OCI-LY1 (cell line): Measurements from ENCODE around the gene MAN2B2.

Experiments used
- H2AFZ ChIP-seq: fragments of 200-600 bp; sonication (generic), shearing (Covaris generic); 2 replicates; pipeline ENCODE4 v1.6.0; 2014; ENCODE audit warnings: antibody characterized with exemption, mild to moderate bottlenecking, low read length
- H3F3A ChIP-seq: fragments of 200-600 bp; sonication (generic), shearing (Covaris generic); 2 replicates; pipeline ENCODE4 v1.6.0; 2014; ENCODE audit warnings: mild to moderate bottlenecking, antibody characterized with exemption, low read length, moderate library complexity; ENCODE audit not compliant: insufficient read depth
- H3K27ac ChIP-seq: fragments of 200-600 bp; sonication (generic); 2 replicates; pipeline ENCODE4 v1.5.1; 2014; ENCODE audit warnings: low read length, mixed run types, mild to moderate bottlenecking, low read depth; ENCODE audit not compliant: poor library complexity, severe bottlenecking
- H3K27me3 ChIP-seq: fragments of 200-600 bp; sonication (generic); 2 replicates; pipeline ENCODE4 v1.6.0; 2014; ENCODE audit warnings: antibody characterized with exemption, mild to moderate bottlenecking, low read length, moderate library complexity; ENCODE audit not compliant: insufficient read depth
- H3K36me3 ChIP-seq: fragments of 200-600 bp; sonication (generic); 2 replicates; pipeline ENCODE4 v1.6.1; 2014; ENCODE audit warnings: mild to moderate bottlenecking, antibody characterized with exemption, low read length, moderate library complexity, mixed read lengths; ENCODE audit not compliant: insufficient read depth
- H3K4me1 ChIP-seq: fragments of 200-600 bp; sonication (generic); 2 replicates; pipeline ENCODE4 v1.5.1; 2014; ENCODE audit warnings: mild to moderate bottlenecking, low read length, moderate library complexity; ENCODE audit not compliant: insufficient read depth, severe bottlenecking
- H3K4me2 ChIP-seq: fragments of 200-600 bp; sonication (generic), shearing (Covaris generic); 2 replicates; pipeline ENCODE4 v1.6.1; 2014; ENCODE audit warnings: low read length
- H3K4me3 ChIP-seq: fragments of 200-600 bp; sonication (generic); 2 replicates; pipeline ENCODE4 v1.5.1; 2014; ENCODE audit warnings: low read length, low read depth, mild to moderate bottlenecking, mixed read lengths; ENCODE audit not compliant: poor library complexity, severe bottlenecking
- H3K79me2 ChIP-seq: fragments of 200-600 bp; shearing (Covaris generic); 2 replicates; pipeline ENCODE4 v1.6.1; 2016; ENCODE audit warnings: mixed run types, low read length, mixed read lengths; ENCODE audit not compliant: insufficient read depth
- H3K9ac ChIP-seq: fragments of 200-600 bp; sonication (generic), shearing (Covaris generic); 2 replicates; pipeline ENCODE4 v1.6.1; 2014; ENCODE audit warnings: mild to moderate bottlenecking, low read length, mixed read lengths
- H3K9me2 ChIP-seq: fragments of 200-600 bp; sonication (generic), shearing (Covaris generic); 2 replicates; pipeline ENCODE4 v1.6.1; 2014; ENCODE audit warnings: low read depth, mild to moderate bottlenecking, low read length, mixed read lengths
- H3K9me3 ChIP-seq: fragments of 200-600 bp; shearing (Covaris generic); 2 replicates; pipeline ENCODE4 v1.6.1; 2014; ENCODE audit warnings: low read length, mixed read lengths
- H4K20me1 ChIP-seq: fragments of 200-600 bp; sonication (generic), shearing (Covaris generic); 2 replicates; pipeline ENCODE4 v1.6.0; 2016; ENCODE audit warnings: mild to moderate bottlenecking, low read length; ENCODE audit not compliant: insufficient read depth
- CTCF ChIP-seq: fragments of 200-600 bp; sonication (generic), shearing (Covaris generic); IDR thresholded peaks from 2 replicates; pipeline ENCODE4 v1.5.1; 2017; ENCODE audit warnings: mild to moderate bottlenecking, antibody characterized with exemption, low read length, moderate library complexity, mixed read lengths
- EZH2 ChIP-seq: fragments of 200-600 bp; sonication (generic), shearing (Covaris generic); IDR thresholded peaks from 2 replicates; pipeline ENCODE4 v1.8.0; 2017; ENCODE audit warnings: borderline replicate concordance, mixed run types, mild to moderate bottlenecking, antibody characterized with exemption, low read length, moderate library complexity, mixed read lengths

Gene MAN2B2

GRCh38 chr4:6529021-6529420 is 46.0 kb upstream of the MAN2B2 start:
- H3K4me2 ChIP-seq, result no peak overlapping the region
- H3K36me3 ChIP-seq, result no peaks in the 10 kb centered on the region
- no peaks in the 10 kb centered on the region for H3K4me1 ChIP-seq
- H4K20me1 ChIP-seq, result no peaks in the 10 kb centered on the region
- no peaks in the 10 kb centered on the region for H3K27me3 ChIP-seq
- H3K27ac ChIP-seq, result no peak overlapping the region
- no peak overlapping the region for H3K9ac ChIP-seq
- no peaks in the 10 kb centered on the region for H3K9me2 ChIP-seq
- H3K9me3 ChIP-seq, result no peaks in the 10 kb centered on the region
- no peaks in the 10 kb centered on the region for H3F3A ChIP-seq
- no peak overlapping the region for H3K4me3 ChIP-seq
- H2AFZ ChIP-seq, result no peak overlapping the region
- no peaks in the 10 kb centered on the region for H3K79me2 ChIP-seq
- TF ChIP-seq EZH2 (no peak), CTCF (no peak)

- TF ChIP-seq CTCF (no peak), EZH2 (no peak)
- Histone ChIP-seq H3K27ac (no peak overlapping the region), H3K4me1 (no peaks in the 10 kb centered on the region), H3F3A (no peaks in the 10 kb centered on the region), H3K79me2 (no peaks in the 10 kb centered on the region), H3K9ac (no peak overlapping the region), H3K4me3 (no peak overlapping the region), H3K27me3 (no peaks in the 10 kb centered on the region), H3K9me2 (no peaks in the 10 kb centered on the region), H4K20me1 (no peaks in the 10 kb centered on the region), H2AFZ (no peak overlapping the region), H3K36me3 (no peaks in the 10 kb centered on the region), H3K4me2 (no peak overlapping the region), H3K9me3 (no peaks in the 10 kb centered on the region)
Measured at GRCh38 chr4:6530301-6530700, 44.7 kb upstream of the MAN2B2 start.

- no peak overlapping the region for H3K27ac ChIP-seq
- H4K20me1 ChIP-seq, result no peaks in the 10 kb centered on the region
- no peak overlapping the region for H3K9ac ChIP-seq
- H3K9me3 ChIP-seq, result no peaks in the 10 kb centered on the region
- H3K27me3 ChIP-seq, result no peaks in the 10 kb centered on the region
- no peak overlapping the region for H3K4me3 ChIP-seq
- H3K4me1 ChIP-seq, result no peaks in the 10 kb centered on the region
- H3K4me2 ChIP-seq, result no peak overlapping the region
- no peaks in the 10 kb centered on the region for H3K79me2 ChIP-seq
- no peak overlapping the region for H2AFZ ChIP-seq
- H3K9me2 ChIP-seq, result no peaks in the 10 kb centered on the region
- no peak for TF ChIP-seq CTCF
- TF ChIP-seq EZH2, result no peak
- no peaks in the 10 kb centered on the region for H3K36me3 ChIP-seq
- no peaks in the 10 kb centered on the region for H3F3A ChIP-seq
Measured at GRCh38 chr4:6530964-6531363, 44.0 kb upstream of the MAN2B2 start.
